Upper lobe of left lung (tissue), 4 donors: ENCODE data around the gene WSCD2.

ENCODE experiments used
- CTCF ChIP-seq, 6 experiments: fragments of 450-650 bp in 4 of 6; fragments of 200-600 bp in 2 of 6; sonication (generic) in 2 of 6; IDR thresholded peaks; one replicate each; pipeline ENCODE4 v1.5.1; 2016 to 2019; ENCODE audit warnings: antibody characterized with exemption in 6 of 6
- EP300 ChIP-seq, 4 donors: sonication (generic); formaldehyde crosslinking; IDR thresholded peaks; one replicate each; pipeline ENCODE4 v1.5.1; 2017; ENCODE audit warnings: antibody characterized with exemption in 4 of 4, control low read depth in 2 of 4
- POLR2A ChIP-seq, 4 donors: fragments of 450-650 bp; IDR thresholded peaks; one replicate each; pipeline ENCODE4 v1.5.1; 2016 to 2017; ENCODE audit warnings: antibody characterized with exemption in 4 of 4, mild to moderate bottlenecking in 2 of 4
- POLR2AphosphoS5 ChIP-seq, 2 donors: sonication (generic); formaldehyde crosslinking; IDR thresholded peaks; one replicate each; pipeline ENCODE4 v1.5.1; 2017; ENCODE audit warnings: antibody characterized with exemption in 2 of 2

GRCh38 chr12:108236366-108236765 is 107.3 kb downstream of the WSCD2 start:
- TF ChIP-seq POLR2A (IDR thresholded peaks at IDR 0.05) (no peak), POLR2AphosphoS5 (IDR thresholded peaks at IDR 0.05) (no peak), CTCF (IDR thresholded peaks at IDR 0.05) (no peak), EP300 (IDR thresholded peaks at IDR 0.05) (no peak)
